Measurements from ENCODE around the gene COMMD9.
"Not testable (repeated sequence)": the region's sequence is repeated elsewhere in the genome, so short reads cannot be mapped to it uniquely, and the experiment has no call there.

Gene COMMD9

GRCh38 chr11:36289226-36289852 is at the start of gene COMMD9:
Gene COMMD9 (minus strand): TSS chr11:36289424. CDS start chr11:36289412, 12 bp downstream.
- peak; percentile 93 for DNase-seq

- DNase-seq = no peak
Measured at GRCh38 chr11:36333897-36334296, 44.7 kb upstream of the COMMD9 start.

- DNase-seq = no peak
Measured at GRCh38 chr11:36333468-36333867, 44.2 kb upstream of the COMMD9 start.

GRCh38 chr11:36330411-36330810 is 41.2 kb upstream of the COMMD9 start:
- DNase-seq = no peak

GRCh38 chr11:36328966-36329673 is 39.9 kb upstream of the COMMD9 start:
- no peak for DNase-seq

GRCh38 chr11:36326524-36327419 is 37.5 kb upstream of the COMMD9 start:
- no peak for DNase-seq

- DNase-seq = not testable (repeated sequence)
Measured at GRCh38 chr11:36325403-36325802, 36.2 kb upstream of the COMMD9 start.

GRCh38 chr11:36324956-36325355 is 35.7 kb upstream of the COMMD9 start:
- not testable (repeated sequence) for DNase-seq

GRCh38 chr11:36317992-36318391 is 28.8 kb upstream of the COMMD9 start:
- no peak for DNase-seq

GRCh38 chr11:36316049-36316448 is 26.8 kb upstream of the COMMD9 start:
- no peak for DNase-seq

- no peak for DNase-seq
Measured at GRCh38 chr11:36314434-36314767, 25.2 kb upstream of the COMMD9 start.

- no peak for DNase-seq
Measured at GRCh38 chr11:36313750-36314433, 24.7 kb upstream of the COMMD9 start.

- DNase-seq = no peak
Measured at GRCh38 chr11:36312611-36313472, 23.6 kb upstream of the COMMD9 start.

- no peak for DNase-seq
Measured at GRCh38 chr11:36311926-36312595, 22.8 kb upstream of the COMMD9 start.

GRCh38 chr11:36309779-36310178 is 20.6 kb upstream of the COMMD9 start:
- DNase-seq = no peak

- no peak for DNase-seq
Measured at GRCh38 chr11:36308577-36308976, 19.4 kb upstream of the COMMD9 start.

- DNase-seq = peak in 1 of 2 donors; percentile 35
Measured at GRCh38 chr11:36306888-36307287, 17.7 kb upstream of the COMMD9 start.

GRCh38 chr11:36305047-36305446 is 15.8 kb upstream of the COMMD9 start:
- no peak for DNase-seq

- no peak for DNase-seq
Measured at GRCh38 chr11:36304351-36304750, 15.1 kb upstream of the COMMD9 start.

- no peak for DNase-seq
Measured at GRCh38 chr11:36300650-36301049, 11.4 kb upstream of the COMMD9 start.

- DNase-seq = no peak
Measured at GRCh38 chr11:36296884-36297543, 7.8 kb upstream of the COMMD9 start.
